Stimulated activated naive CD4-positive, alpha-beta T cell treated with Interleukin-2 at 50 U/mL for 16 hours (primary cell): Measurements from ENCODE around the gene AGPAT3.

Experiments
- DNase-seq: peaks from one replicate; lab custom pipeline; 2025; lab: John Stamatoyannopoulos, UW

AGPAT3 gene

DNA sequence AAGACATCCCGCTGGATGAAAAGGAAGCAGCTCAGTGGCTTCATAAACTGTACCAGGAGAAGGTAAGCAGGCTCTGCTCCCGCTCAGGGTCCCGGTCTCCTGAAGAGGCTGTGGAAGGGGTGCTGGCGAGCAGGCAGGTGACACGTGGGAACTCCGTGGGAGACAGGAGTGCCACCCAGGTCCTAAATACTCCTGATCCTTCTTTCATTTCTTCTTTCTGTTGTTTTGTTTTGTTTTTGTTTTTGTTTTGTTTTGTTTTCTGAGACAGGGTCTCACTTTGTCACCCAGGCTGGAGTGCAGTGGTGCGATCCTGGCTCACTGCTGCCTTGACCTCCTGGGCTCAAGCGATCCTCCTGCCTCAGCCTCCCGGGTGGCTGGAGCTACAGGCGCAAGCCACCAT is 113.0 kb downstream of the AGPAT3 start:
- DNase-seq = no peak

- DNase-seq = no peak
These were observed 114.6 kb downstream of the AGPAT3 start for GRCh38 chr21:43979654-43980053.

DNA sequence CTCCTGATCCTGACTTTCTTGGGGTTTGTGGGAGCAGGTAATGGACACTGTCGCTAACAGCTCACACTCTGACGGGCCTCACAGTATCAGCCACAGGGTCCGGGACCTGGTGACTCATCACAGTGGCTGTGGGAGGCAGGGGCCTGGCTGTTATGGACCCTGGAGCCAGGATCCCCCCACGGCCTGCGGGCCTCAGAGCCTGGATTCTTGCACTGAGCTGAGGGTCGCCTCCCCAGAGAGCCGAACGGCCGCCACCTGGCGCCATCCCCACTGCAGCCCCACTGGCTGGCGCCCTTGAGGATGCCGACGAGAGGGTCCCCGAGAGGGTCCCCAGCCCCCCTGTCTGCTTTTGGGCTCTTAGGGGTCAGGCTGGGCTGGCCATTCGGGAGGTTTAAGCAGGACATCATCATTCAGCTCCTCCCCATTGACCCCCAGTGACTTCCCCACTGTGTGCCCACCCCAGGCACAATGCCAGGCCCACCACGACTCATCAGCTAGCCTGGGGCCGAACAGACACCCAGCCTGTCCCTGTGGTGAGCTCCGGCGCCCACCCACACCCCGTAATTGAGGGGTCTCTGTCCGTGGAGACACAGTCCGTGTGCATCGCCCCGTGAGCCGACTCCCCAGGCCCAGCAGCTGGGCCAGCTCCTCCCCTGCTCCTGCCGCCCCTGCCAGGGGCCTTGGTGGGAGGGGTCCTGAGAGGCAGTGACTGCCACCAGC is 116.3 kb downstream of the AGPAT3 start:
- DNase-seq = no peak

GRCh38 chr21:43981871-43982210 is 116.8 kb downstream of the AGPAT3 start:
- DNase-seq = no peak

DNA sequence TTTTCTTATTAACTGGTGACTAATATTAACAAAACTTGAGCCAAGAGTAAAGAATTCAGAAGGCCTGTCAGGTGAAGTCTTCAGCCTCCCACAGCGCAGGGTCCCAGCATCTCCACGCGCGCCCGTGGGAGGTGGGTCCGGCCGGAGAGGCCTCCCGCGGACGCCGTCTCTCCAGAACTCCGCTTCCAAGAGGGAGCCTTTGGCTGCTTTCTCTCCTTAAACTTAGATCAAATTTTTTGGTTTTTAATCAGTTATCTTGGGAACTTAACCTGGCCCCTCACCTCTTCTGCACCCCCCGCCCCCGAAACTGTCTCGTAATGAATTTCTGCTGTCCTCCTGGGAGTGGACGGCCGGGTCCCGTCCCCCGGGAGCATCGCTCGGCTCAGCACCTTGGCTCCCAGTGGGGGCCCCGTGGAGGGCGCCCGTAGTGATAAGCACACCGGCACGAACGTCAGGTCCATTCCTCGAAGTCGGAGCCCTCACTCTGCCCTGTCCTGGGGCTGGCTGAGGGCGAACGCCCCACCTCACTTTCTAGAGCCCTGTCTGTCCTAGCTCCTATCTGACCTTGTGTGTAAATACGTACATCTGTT is 117.6 kb downstream of the AGPAT3 start:
- DNase-seq = no peak

DNA sequence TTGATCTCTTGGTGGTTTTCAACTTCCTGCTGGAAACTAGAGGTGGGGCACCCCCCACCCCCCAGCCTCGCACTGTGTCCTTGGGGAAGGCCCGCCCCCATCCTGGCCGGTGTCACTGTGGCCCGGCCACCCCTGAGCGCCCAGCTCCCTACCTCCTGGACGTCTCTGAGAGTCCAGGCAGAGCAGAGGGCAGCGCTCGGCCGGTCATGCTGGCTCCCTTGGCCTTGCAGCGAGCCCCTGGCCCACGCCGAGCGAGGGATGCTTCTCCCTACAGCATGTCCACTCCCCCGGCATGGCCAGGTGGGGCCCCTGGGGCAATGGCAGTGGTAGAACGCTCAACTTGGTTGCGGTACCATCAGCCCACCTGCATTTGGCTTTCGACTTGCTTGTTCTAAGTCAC is 118.4 kb downstream of the AGPAT3 start:
- no peak for DNase-seq

GRCh38 chr21:43983860-43984420 is 118.9 kb downstream of the AGPAT3 start:
- DNase-seq = no peak

- no peak for DNase-seq
These were observed 120.1 kb downstream of the AGPAT3 start for GRCh38 chr21:43984905-43985689.

- DNase-seq = no peak
These were observed 120.7 kb downstream of the AGPAT3 start for GRCh38 chr21:43985690-43986251.

- DNase-seq = no peak
These were observed 121.8 kb downstream of the AGPAT3 start for GRCh38 chr21:43986544-43987451.

DNA sequence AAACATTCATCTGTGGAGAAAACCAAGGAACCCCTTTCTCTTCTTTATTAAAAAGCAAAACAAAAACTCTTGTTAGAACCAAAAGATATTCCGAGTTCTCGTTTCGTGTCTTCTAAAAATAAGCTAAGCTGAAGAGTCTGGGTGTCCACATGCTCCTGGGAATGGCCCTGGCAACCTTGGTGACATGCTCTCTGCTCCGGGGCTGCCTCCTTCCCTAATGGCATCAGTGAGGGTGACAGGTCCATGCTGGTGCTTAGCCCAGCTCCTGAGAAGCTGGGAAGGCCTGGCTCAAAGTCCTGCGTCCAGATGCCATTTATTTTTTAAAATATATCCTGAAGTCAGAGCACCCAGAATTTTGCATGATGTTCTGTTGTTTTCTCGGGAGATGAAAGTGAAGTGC is 122.5 kb downstream of the AGPAT3 start:
- no peak for DNase-seq

GRCh38 chr21:43988016-43988415 is 123.0 kb downstream of the AGPAT3 start:
- DNase-seq = no peak

GRCh38 chr21:43988506-43989230 is 123.6 kb downstream of the AGPAT3 start:
- DNase-seq = no peak

DNA sequence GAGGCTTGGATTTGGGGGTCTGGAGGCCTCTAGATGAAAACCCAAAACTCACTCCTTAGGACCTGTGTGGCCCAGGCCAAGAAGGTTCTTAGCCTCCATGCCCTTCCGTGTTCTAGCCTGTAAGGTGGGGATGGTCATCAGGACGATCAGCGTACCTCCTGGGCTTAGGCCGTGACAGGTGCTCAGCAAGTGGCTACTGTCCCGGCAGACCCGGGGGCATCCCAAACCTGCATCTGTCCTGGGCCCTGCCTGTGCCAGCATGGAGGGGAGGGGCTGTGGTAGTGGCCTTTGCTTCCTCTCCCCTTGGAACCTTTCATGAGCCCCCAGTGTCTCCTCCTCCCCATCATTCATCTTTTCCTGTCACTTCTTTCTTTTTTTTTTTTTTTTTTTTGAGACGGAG is 124.4 kb downstream of the AGPAT3 start:
- no peak for DNase-seq

- no peak for DNase-seq
These were observed 126.5 kb downstream of the AGPAT3 start for GRCh38 chr21:43991447-43991991.

GRCh38 chr21:43992121-43992520 is 127.1 kb downstream of the AGPAT3 start:
- no peak for DNase-seq

- no peak for DNase-seq
These were observed 128.5 kb downstream of the AGPAT3 start for GRCh38 chr21:43993420-43993934.

DNA sequence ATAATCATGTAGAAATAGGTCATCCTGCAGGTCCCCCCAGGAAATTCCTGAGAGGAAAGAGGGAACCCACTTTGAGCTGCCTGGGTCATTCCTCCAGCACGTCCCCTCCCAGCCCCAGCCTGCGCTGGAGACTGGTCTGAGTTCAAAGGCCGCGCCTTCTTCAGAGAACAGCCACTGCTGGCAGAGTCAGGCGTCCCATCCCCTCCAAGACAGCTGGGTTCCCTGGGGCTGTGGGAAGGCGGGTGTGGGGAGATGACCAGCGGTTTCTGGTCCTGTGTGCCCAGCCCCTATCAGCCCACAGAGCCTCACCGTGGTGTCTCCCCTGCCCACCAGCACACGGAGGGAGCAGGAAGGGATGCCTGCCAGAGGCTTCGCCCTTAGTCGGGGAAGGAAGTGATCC is 129.1 kb downstream of the AGPAT3 start:
- no peak for DNase-seq

DNA sequence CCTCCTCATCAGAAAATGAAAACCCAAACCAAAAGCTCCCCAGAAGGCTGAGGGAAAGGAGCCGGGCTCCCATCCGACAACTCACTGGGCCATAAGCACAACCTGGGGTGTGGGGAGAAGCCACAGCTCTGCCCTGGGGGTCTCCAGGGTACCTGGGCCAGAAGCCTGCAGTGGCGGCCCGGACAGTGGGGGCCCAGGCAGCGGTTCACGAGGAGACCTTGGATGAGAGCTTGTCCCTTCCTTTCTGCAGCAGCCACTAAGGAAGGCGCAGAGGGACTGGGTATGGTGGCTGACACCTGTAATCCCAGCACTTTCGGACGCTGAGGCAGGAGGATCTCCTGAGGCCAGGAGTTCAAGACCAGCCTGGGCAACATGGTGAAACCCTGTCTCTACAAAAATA is 129.6 kb downstream of the AGPAT3 start:
- no peak for DNase-seq

DNA sequence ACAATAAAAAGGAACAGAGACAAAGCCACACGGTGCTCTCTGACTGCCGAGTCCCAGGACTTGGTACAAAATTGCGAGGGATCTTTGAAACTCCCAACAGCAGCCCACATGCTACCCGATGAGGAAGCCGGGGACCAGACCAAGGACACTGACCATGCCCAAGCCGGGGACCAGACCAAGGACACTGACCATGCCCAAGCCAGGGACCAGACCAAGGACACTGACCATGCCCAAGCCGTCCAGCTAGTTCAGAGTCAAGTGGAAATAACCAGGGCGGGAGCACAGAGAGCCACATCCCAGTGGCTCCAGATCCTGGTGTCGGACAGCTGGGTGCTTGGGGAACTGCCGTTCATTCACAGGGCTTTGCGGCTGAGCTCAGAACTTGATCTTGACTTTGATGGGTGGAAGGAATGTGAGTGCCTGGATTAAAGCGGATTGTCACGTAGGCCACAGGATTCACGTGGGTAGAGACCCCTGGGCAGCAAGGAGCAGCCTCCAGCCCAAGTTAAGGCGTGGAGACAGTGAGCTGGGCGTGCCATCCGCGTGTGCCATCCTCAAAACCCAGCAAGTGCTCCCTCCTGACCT is 130.6 kb downstream of the AGPAT3 start:
- no peak for DNase-seq
